HG03442 (cell line): ENCODE results near the gene UBASH3B.
A peak's percentile ranks its signal among the peaks of the same experiment; 100 is the strongest.
"Not testable (repeated sequence)": the region's sequence is repeated elsewhere in the genome, so short reads cannot be mapped to it uniquely, and the experiment has no call there.

Experiments used
- ATAC-seq: cut with Tn5 transposase; IDR thresholded peaks from one replicate; pipeline ENCODE4 v1.9.1; 2021; ENCODE audit warnings: mild to moderate bottlenecking, moderate library complexity; ENCODE audit not compliant: unreplicated experiment

The UBASH3B gene

GRCh38 chr11:122807731-122808477 is 152.4 kb downstream of the UBASH3B start:
- ATAC-seq: no peak

- ATAC-seq: peak; percentile 78
Observed at GRCh38 chr11:122808478-122808869, 153.0 kb downstream of the UBASH3B start.

GRCh38 chr11:122809866-122810265 is 154.3 kb downstream of the UBASH3B start:
- no peak for ATAC-seq

GRCh38 chr11:122811721-122812120 is 156.2 kb downstream of the UBASH3B start:
- ATAC-seq: no peak

- no peak for ATAC-seq
Observed at GRCh38 chr11:122812638-122813037, 157.1 kb downstream of the UBASH3B start.

- ATAC-seq: no peak
Observed at GRCh38 chr11:122813176-122813893, 157.8 kb downstream of the UBASH3B start.

GRCh38 chr11:122813894-122814270 is 158.4 kb downstream of the UBASH3B start:
- ATAC-seq: no peak

GRCh38 chr11:122814401-122814800 is 158.9 kb downstream of the UBASH3B start:
- ATAC-seq: no peak

- ATAC-seq: no peak
Observed at GRCh38 chr11:122815900-122816299, 160.4 kb downstream of the UBASH3B start.

GRCh38 chr11:122816761-122817520 is 161.4 kb downstream of the UBASH3B start:
- no peak for ATAC-seq

- ATAC-seq: no peak
Observed at GRCh38 chr11:122820158-122820557, 164.6 kb downstream of the UBASH3B start.

GRCh38 chr11:122821169-122821568 is 165.6 kb downstream of the UBASH3B start:
- ATAC-seq: no peak

- no peak for ATAC-seq
Observed at GRCh38 chr11:122822241-122822640, 166.7 kb downstream of the UBASH3B start.

- ATAC-seq: no peak
Observed at GRCh38 chr11:122823564-122823963, 168.0 kb downstream of the UBASH3B start.

GRCh38 chr11:122829371-122829770 is 173.8 kb downstream of the UBASH3B start:
- not testable (repeated sequence) for ATAC-seq

GRCh38 chr11:122832297-122832696 is 176.8 kb downstream of the UBASH3B start:
- not testable (repeated sequence) for ATAC-seq

- ATAC-seq: no peak
Observed at GRCh38 chr11:122832721-122833470, 177.4 kb downstream of the UBASH3B start.

- no peak for ATAC-seq
Observed at GRCh38 chr11:122833846-122834464, 178.4 kb downstream of the UBASH3B start.

- ATAC-seq: no peak
Observed at GRCh38 chr11:122836916-122837315, 181.4 kb downstream of the UBASH3B start.

GRCh38 chr11:122837528-122838346 is 182.2 kb downstream of the UBASH3B start:
- no peak for ATAC-seq
